HFFc6 (cell line): ENCODE data around the gene BATF. TPM values are rescaled to one million over a fixed set of nuclear protein-coding genes. Genes with fewer than 3 reads are reported as not detected.

ENCODE experiments used
- DNase-seq: peaks from one replicate; pipeline ENCODE4 v3.0.0-alpha.2; 2018
- H3K27ac Mint-ChIP-seq: 2 replicates; pipeline ENCODE4 v1.8.0; 2020; ENCODE audit warnings: mild to moderate bottlenecking, mixed read lengths
- H3K27me3 Mint-ChIP-seq: 2 replicates; pipeline ENCODE4 v1.8.0; 2021; ENCODE audit warnings: mild to moderate bottlenecking, moderate library complexity, mixed read lengths; ENCODE audit not compliant: insufficient read depth
- H3K36me3 Mint-ChIP-seq: 2 replicates; pipeline ENCODE4 v1.8.0; 2021; ENCODE audit warnings: low read depth, mixed read lengths
- H3K4me1 Mint-ChIP-seq: 2 replicates; pipeline ENCODE4 v1.8.0; 2020; ENCODE audit warnings: low read depth, mixed read lengths
- H3K4me3 Mint-ChIP-seq: 2 replicates; pipeline ENCODE4 v1.8.0; 2020; ENCODE audit warnings: mild to moderate bottlenecking, moderate library complexity, mixed read lengths
- H3K9me3 Mint-ChIP-seq: 2 replicates; pipeline ENCODE4 v1.8.0; 2020; ENCODE audit warnings: mild to moderate bottlenecking, mixed read lengths
- total RNA-seq, 6 experiments: library from RNA; stranded (reverse); fragmentation: NEBNext Ultra II Directional; extraction: Animal tissue kit (Norgen Biotek cat#: 25700); gene quantifications; 2 replicates in 1 of 6; 3 replicates in 5 of 6; pipeline ENCODE4 v1.2.3, GENCODE V29; 2021
- TF ChIP-seq, protein P1 (sequence below): fragments of 200-600 bp; sonication (generic); IDR thresholded peaks from 2 replicates; pipeline ENCODE4 v1.5.0; 2021; ENCODE audit warnings: antibody characterized with exemption, mild to moderate bottlenecking

The BATF gene
- total RNA-seq, 6 experiments from 2014 or later: not detected

DNA sequence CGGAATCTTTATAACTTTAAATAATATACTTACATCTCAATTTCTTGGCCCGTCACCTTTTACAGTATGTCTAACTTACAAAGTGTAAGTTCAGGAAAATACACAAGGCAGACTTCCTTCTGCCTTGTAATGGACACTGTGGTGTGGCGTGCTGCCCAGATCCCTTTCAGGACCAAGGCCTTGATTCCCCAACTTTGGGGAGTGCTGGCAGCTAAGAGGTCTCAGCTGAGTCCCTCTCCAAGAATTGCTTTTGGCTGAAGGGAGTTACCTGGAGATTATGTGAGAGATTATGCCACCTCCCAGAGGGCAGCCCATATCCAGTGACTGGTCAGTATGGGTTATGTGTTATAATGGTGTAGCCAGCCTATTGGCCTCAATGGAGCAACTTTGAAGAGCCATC is 21.2 kb upstream of the BATF start:
- no peak overlapping the region for H3K4me3 Mint-ChIP-seq
- peaks cover 24% of the 10 kb centered on the region for H3K27me3 Mint-ChIP-seq
- no peaks in the 10 kb centered on the region for H3K36me3 Mint-ChIP-seq
- no peaks in the 10 kb centered on the region for H3K9me3 Mint-ChIP-seq
- TF ChIP-seq, protein P1, sequence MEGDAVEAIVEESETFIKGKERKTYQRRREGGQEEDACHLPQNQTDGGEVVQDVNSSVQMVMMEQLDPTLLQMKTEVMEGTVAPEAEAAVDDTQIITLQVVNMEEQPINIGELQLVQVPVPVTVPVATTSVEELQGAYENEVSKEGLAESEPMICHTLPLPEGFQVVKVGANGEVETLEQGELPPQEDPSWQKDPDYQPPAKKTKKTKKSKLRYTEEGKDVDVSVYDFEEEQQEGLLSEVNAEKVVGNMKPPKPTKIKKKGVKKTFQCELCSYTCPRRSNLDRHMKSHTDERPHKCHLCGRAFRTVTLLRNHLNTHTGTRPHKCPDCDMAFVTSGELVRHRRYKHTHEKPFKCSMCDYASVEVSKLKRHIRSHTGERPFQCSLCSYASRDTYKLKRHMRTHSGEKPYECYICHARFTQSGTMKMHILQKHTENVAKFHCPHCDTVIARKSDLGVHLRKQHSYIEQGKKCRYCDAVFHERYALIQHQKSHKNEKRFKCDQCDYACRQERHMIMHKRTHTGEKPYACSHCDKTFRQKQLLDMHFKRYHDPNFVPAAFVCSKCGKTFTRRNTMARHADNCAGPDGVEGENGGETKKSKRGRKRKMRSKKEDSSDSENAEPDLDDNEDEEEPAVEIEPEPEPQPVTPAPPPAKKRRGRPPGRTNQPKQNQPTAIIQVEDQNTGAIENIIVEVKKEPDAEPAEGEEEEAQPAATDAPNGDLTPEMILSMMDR: no peak
- no peak overlapping the region for H3K27ac Mint-ChIP-seq
- no peak for DNase-seq
- H3K4me1 Mint-ChIP-seq: no peaks in the 10 kb centered on the region

DNA sequence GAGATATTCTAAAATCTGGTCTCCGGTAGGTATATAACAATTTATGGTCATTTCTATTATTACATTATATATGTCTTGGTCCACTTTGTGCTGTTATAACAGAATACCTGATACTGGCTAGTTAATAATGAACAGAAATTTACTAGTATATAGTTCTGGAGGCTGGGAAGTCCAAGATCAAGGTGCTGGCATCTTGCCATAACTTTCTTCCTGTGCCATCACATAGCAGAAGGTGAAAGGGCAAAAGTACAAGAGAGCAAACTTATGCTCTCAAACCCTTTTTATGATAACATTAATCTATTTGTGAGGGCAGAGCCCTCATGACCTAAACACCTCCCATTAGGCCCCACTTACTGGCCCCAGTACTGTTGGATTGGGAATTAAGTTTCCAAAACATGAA is 17.9 kb upstream of the BATF start:
- TF ChIP-seq, protein P1: no peak
- peaks cover 14% of the 10 kb centered on the region for H3K27me3 Mint-ChIP-seq
- H3K4me3 Mint-ChIP-seq: no peak overlapping the region
- H3K9me3 Mint-ChIP-seq: no peaks in the 10 kb centered on the region; the same call in 1 of the 2 replicates
- H3K27ac Mint-ChIP-seq: no peak overlapping the region
- H3K36me3 Mint-ChIP-seq: no peaks in the 10 kb centered on the region
- H3K4me1 Mint-ChIP-seq: no peaks in the 10 kb centered on the region
- no peak for DNase-seq

DNA sequence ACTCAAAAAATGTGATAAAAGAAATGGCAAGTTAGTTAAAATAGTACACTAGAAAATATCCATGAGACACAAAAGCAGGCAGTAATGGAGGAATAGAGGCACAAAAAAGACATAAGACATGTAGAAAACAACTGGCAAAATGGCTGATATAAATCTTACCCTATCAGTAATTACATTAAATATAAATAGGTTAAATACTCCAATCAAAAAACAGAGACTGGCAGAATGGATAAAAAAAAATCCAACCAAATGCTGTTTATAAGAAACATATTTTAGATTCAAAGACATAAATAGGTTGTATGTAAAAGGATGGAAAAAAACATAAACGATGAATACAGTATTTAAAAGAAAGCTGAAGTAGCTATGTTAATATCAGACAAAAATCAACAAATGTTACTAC is 15.3 kb upstream of the BATF start:
- TF ChIP-seq, protein P1: no peak
- no peak overlapping the region for H3K27ac Mint-ChIP-seq
- no peak for DNase-seq
- no peaks in the 10 kb centered on the region for H3K36me3 Mint-ChIP-seq
- no peak overlapping the region for H3K4me3 Mint-ChIP-seq
- peaks cover 19% of the 10 kb centered on the region for H3K9me3 Mint-ChIP-seq
- H3K27me3 Mint-ChIP-seq: peaks cover 5% of the 10 kb centered on the region
- H3K4me1 Mint-ChIP-seq: no peaks in the 10 kb centered on the region

DNA sequence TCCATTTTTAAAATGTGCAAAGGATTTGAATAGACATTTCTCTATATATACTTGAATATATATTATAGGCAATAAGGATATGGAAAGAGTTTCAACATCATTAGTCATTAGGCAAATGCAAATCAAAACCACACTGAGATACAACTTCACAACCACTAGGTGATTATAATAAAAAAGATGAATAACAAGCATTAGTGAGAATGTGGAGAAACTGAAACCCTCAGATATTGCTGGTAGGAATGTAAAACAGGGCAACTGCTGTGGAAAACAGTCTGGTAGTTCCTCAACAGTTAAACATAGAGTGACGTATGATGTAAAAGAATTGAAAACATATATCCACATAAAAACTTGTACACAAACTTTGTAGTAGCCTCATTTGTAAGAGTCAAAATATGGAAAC is 11.7 kb upstream of the BATF start:
- TF ChIP-seq, protein P1: no peak
- peaks cover 6% of the 10 kb centered on the region for H3K27me3 Mint-ChIP-seq
- H3K4me3 Mint-ChIP-seq: no peak overlapping the region
- no peaks in the 10 kb centered on the region for H3K36me3 Mint-ChIP-seq
- peaks cover 7% of the 10 kb centered on the region for H3K4me1 Mint-ChIP-seq
- H3K27ac Mint-ChIP-seq: no peak overlapping the region
- H3K9me3 Mint-ChIP-seq: peaks cover 22% of the 10 kb centered on the region
- no peak for DNase-seq

DNA sequence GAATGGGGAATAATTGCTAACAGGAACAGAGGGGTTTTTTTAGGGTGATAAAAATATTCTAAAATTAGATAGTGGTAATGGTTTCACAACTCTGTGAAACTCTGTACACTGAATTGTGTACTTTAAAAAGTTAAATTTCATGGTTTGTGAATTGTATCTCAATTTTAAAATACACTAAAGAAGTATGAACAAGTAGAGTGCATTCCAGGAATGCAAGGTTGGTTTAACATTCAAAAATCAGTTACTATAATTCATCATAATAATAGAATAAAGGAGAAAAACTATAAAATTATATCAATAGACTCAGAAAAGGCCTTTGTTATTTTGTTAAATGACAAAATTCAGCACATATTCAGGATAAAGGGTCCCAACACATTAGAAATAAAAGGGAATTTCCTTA is 11.1 kb upstream of the BATF start:
- TF ChIP-seq, protein P1: no peak
- no peak overlapping the region for H3K4me3 Mint-ChIP-seq
- no peaks in the 10 kb centered on the region for H3K36me3 Mint-ChIP-seq
- peaks cover 13% of the 10 kb centered on the region for H3K4me1 Mint-ChIP-seq
- H3K9me3 Mint-ChIP-seq: peaks cover 22% of the 10 kb centered on the region
- DNase-seq: no peak
- no peak overlapping the region for H3K27ac Mint-ChIP-seq
- H3K27me3 Mint-ChIP-seq: peaks cover 10% of the 10 kb centered on the region
